DMS53 treated with DMSO at 0.1 percent for 48 hours (cell line): ENCODE data around the gene NACC2.

Experiments
- DNase-seq: peaks from one replicate; lab custom pipeline; 2025; ENCODE audit not compliant: unreplicated experiment; lab: John Stamatoyannopoulos, UW

NACC2 gene

GRCh38 chr9:136025481-136025880, 69.6 kb downstream of the NACC2 start:
- no peak for DNase-seq

GRCh38 chr9:136024696-136025316, 70.3 kb downstream of the NACC2 start:
- DNase-seq = no peak

GRCh38 chr9:136024286-136024685, 70.8 kb downstream of the NACC2 start:
- DNase-seq = no peak

- no peak for DNase-seq
Measured at GRCh38 chr9:136023410-136024225, 71.5 kb downstream of the NACC2 start.

GRCh38 chr9:136022731-136023409, 72.2 kb downstream of the NACC2 start:
- DNase-seq = no peak

- DNase-seq = no peak
Measured at GRCh38 chr9:136021872-136022681, 73.0 kb downstream of the NACC2 start.

GRCh38 chr9:136021171-136021871, 73.8 kb downstream of the NACC2 start:
- no peak for DNase-seq

GRCh38 chr9:136020671-136021070, 74.4 kb downstream of the NACC2 start:
- DNase-seq = no peak

- DNase-seq = no peak
Measured at GRCh38 chr9:136020206-136020605, 74.9 kb downstream of the NACC2 start.

- no peak for DNase-seq
Measured at GRCh38 chr9:136019681-136020060, 75.4 kb downstream of the NACC2 start.

- DNase-seq = no peak
Measured at GRCh38 chr9:136019041-136019680, 75.9 kb downstream of the NACC2 start.

- no peak for DNase-seq
Measured at GRCh38 chr9:136018257-136019031, 76.6 kb downstream of the NACC2 start.

GRCh38 chr9:136017289-136018190, 77.5 kb downstream of the NACC2 start:
- no peak for DNase-seq

- DNase-seq = no peak
Measured at GRCh38 chr9:136016572-136017288, 78.4 kb downstream of the NACC2 start.

GRCh38 chr9:136015656-136016571, 79.2 kb downstream of the NACC2 start:
- DNase-seq = no peak

GRCh38 chr9:136014924-136015633, 80.0 kb downstream of the NACC2 start:
- no peak for DNase-seq
